ENCODE results near the gene PQBP1.

DNA sequence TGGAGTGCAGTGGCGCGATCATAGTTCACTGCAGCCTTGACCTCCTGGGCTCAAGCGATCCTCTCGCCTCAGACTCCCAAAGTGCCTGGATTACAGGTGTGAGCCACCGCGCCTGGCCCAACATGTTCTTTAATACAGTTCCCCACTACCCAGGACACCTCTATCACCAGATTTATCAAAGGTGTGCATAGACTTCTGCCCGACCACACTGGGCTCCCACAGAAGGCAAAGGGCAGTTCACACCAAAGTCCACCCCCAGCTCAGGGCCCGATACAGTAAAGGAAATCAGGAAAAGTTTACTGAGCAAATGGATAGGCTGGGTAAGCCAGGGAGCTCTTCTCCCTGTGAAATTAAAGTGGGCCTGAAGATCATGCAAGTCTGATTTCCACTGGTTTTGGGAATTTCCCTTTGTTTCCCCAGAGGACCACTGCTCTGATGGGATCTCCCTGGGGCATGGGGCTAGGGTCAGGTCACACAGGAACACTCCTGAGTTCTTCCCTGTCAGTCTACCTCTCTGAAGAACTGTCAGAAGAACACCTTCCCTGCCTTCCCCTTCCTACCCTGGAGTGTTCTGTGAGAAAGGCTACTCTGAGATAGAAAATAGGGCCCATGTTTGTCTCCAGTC is 38.8 kb downstream of the PQBP1 start:
- TF ChIP-seq, protein P1, sequence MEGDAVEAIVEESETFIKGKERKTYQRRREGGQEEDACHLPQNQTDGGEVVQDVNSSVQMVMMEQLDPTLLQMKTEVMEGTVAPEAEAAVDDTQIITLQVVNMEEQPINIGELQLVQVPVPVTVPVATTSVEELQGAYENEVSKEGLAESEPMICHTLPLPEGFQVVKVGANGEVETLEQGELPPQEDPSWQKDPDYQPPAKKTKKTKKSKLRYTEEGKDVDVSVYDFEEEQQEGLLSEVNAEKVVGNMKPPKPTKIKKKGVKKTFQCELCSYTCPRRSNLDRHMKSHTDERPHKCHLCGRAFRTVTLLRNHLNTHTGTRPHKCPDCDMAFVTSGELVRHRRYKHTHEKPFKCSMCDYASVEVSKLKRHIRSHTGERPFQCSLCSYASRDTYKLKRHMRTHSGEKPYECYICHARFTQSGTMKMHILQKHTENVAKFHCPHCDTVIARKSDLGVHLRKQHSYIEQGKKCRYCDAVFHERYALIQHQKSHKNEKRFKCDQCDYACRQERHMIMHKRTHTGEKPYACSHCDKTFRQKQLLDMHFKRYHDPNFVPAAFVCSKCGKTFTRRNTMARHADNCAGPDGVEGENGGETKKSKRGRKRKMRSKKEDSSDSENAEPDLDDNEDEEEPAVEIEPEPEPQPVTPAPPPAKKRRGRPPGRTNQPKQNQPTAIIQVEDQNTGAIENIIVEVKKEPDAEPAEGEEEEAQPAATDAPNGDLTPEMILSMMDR (conservative IDR thresholded peaks at IDR 0.05 in 1 of 2, IDR thresholded peaks at IDR 0.05 in 1 of 2; ENCODE audit: low read depth in 1 of 2, low read length in 2 of 2) = no peak
- TF ChIP-seq EZH2 (IDR thresholded peaks at IDR 0.05; ENCODE audit: low read length, missing control alignments) = no peak
